GM23248 (cell line): ENCODE results near the gene KIF23. TPM values are rescaled to one million over a fixed set of nuclear protein-coding genes. Genes with fewer than 3 reads are reported as not detected.
A peak's percentile ranks its signal among the peaks of the same experiment; 100 is the strongest.

ENCODE experiments used
- DNase-seq: peaks from one replicate; pipeline ENCODE4 v3.0.0-alpha.2; 2015
- H2AFZ ChIP-seq: fragments of 200-600 bp; sonication (generic); 2 replicates; pipeline ENCODE4 v1.6.1; 2016; ENCODE audit warnings: antibody characterized with exemption
- H3F3A ChIP-seq: fragments of 200-600 bp; sonication (generic); 2 replicates; pipeline ENCODE4 v1.6.1; 2016; ENCODE audit warnings: mild to moderate bottlenecking, antibody characterized with exemption, mixed run types; ENCODE audit not compliant: insufficient read depth
- H3K27ac ChIP-seq: fragments of 200-600 bp; sonication (generic); 2 replicates; pipeline ENCODE4 v1.5.1; 2016; ENCODE audit warnings: mild to moderate bottlenecking
- H3K27me3 ChIP-seq: fragments of 200-600 bp; sonication (generic); replicated peaks from 2 replicates; pipeline ENCODE4 v1.6.1; 2016; ENCODE audit warnings: mild to moderate bottlenecking; ENCODE audit not compliant: insufficient read depth
- H3K36me3 ChIP-seq: fragments of 200-600 bp; sonication (generic); 2 replicates; pipeline ENCODE4 v1.6.1; 2016; ENCODE audit warnings: low read depth, mild to moderate bottlenecking
- H3K4me1 ChIP-seq: fragments of 200-600 bp; sonication (generic); 2 replicates; pipeline ENCODE4 v1.6.1; 2016; ENCODE audit warnings: mild to moderate bottlenecking; ENCODE audit not compliant: insufficient read depth
- H3K4me2 ChIP-seq: fragments of 200-600 bp; sonication (generic); one replicate; pipeline ENCODE4 v1.6.1; 2016; ENCODE audit warnings: mild to moderate bottlenecking; ENCODE audit not compliant: unreplicated experiment
- H3K4me3 ChIP-seq: fragments of 200-600 bp; sonication (generic); 2 replicates; pipeline ENCODE4 v1.5.1; 2016; ENCODE audit warnings: mild to moderate bottlenecking
- H3K79me2 ChIP-seq: fragments of 200-600 bp; sonication (generic); 2 replicates; pipeline ENCODE4 v1.6.1; 2016; ENCODE audit warnings: mild to moderate bottlenecking; ENCODE audit not compliant: insufficient read depth
- H3K9ac ChIP-seq: fragments of 200-600 bp; sonication (generic); 2 replicates; pipeline ENCODE4 v1.6.1; 2016; ENCODE audit warnings: mild to moderate bottlenecking
- H3K9me2 ChIP-seq: fragments of 200-600 bp; sonication (generic); 2 replicates; pipeline ENCODE4 v1.6.1; 2016; ENCODE audit warnings: mixed run types, mild to moderate bottlenecking, moderate library complexity; ENCODE audit not compliant: insufficient read depth
- H3K9me3 ChIP-seq: fragments of 200-600 bp; sonication (generic); one replicate; pipeline ENCODE4 v1.6.1; 2017; ENCODE audit warnings: low read depth
- H4K20me1 ChIP-seq: fragments of 200-600 bp; sonication (generic); 2 replicates; pipeline ENCODE4 v1.6.0; 2016; ENCODE audit not compliant: insufficient read depth
- EZH2 ChIP-seq: fragments of 200-600 bp; sonication (generic); IDR thresholded peaks from 2 replicates; pipeline ENCODE4 v1.6.1; 2018; ENCODE audit warnings: antibody characterized with exemption, mild to moderate bottlenecking; ENCODE audit not compliant: insufficient read depth, poor library complexity, severe bottlenecking
- EZH2phosphoT487 ChIP-seq: fragments of 200-600 bp; sonication (generic); IDR thresholded peaks from 2 replicates; pipeline ENCODE4 v1.6.1; 2018; ENCODE audit warnings: antibody characterized with exemption, moderate library complexity, mild to moderate bottlenecking, low read depth; ENCODE audit not compliant: insufficient read depth
- WGBS, 2 experiments: methylation state at CpG; one replicate each; pipeline ENCODE4 v1.1.6; 2015 to 2017; ENCODE audit warnings: low lambda C conversion rate in 2 of 2, low coverage in 1 of 2; ENCODE audit errors: missing lambda C conversion rate in 2 of 2; 5-methylcytosine and 5-hydroxymethylcytosine counted together
- in situ Hi-C: fragments of 300-500 bp; cut with MboI; formaldehyde crosslinking; loops from 2 replicates; pipeline ENCODE4 v1.15.0; 2020
- polyA plus RNA-seq: library from polyadenylated mRNA; unstranded; fragments of >200 nt; fragmentation: Nextera tagmentation; extraction: Ambion mirVana; gene quantifications from 2 replicates; pipeline ENCODE4 v1.2.1, GENCODE V29; 2016
- total RNA-seq: library from RNA; depleted of rRNA; stranded (reverse); fragments of >200 nt; shearing (Covaris generic); gene quantifications from 2 replicates; pipeline ENCODE4 v1.2.3, GENCODE V29; 2014

The KIF23 gene
- total and polyA plus RNA-seq, 2 experiments from 2014 or later: 28.8 to 29.4 TPM

DNA sequence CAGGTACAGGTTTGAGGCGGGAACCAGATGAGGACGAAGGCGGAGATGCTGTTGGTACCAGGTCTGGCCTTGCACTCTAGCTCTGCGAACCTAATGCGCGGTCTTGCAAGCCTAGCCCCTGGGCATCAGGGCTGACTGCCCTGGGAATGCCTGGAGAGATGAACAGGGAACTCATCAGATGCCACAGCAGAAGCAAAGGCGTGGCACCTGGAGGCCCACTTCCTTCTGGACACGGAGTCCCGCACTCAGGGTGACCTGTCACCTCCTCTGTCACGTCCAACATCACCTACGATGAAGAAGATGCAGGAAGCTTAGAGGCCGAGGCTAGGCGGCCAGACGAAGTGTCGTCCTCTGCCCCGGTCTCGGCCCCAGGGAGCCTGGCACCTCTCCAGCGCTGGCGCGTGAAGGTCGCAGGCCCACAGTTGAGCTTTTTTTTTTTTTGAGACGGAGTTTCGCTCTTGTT is 47.9 kb downstream of the KIF23 start:
- Histone ChIP-seq H3K4me2 (peak overlapping the region; percentile 64), H2AFZ (peak overlapping the region; percentile 91), H3K9me2 (no peaks in the 10 kb centered on the region), H3K27me3 (no peaks in the 10 kb centered on the region), H3F3A (peaks cover 43% of the 10 kb centered on the region), H3K4me3 (peak overlapping the region; percentile 75), H3K9ac (peak overlapping the region; percentile 84), H3K4me1 (peaks cover 9% of the 10 kb centered on the region), H3K27ac (no peak overlapping the region), H3K36me3 (peaks cover 3% of the 10 kb centered on the region; the same call in 1 of the 2 replicates), H3K9me3 (no peaks in the 10 kb centered on the region), H3K79me2 (no peaks in the 10 kb centered on the region), H4K20me1 (no peaks in the 10 kb centered on the region)
- in situ Hi-C loops: no loop called here
- TF ChIP-seq EZH2: no peak
- no peak for TF ChIP-seq EZH2phosphoT487
- 82% methylated on average over 23 of the region's 23 CpGs for WGBS, 2 experiments
- no peak for DNase-seq

DNA sequence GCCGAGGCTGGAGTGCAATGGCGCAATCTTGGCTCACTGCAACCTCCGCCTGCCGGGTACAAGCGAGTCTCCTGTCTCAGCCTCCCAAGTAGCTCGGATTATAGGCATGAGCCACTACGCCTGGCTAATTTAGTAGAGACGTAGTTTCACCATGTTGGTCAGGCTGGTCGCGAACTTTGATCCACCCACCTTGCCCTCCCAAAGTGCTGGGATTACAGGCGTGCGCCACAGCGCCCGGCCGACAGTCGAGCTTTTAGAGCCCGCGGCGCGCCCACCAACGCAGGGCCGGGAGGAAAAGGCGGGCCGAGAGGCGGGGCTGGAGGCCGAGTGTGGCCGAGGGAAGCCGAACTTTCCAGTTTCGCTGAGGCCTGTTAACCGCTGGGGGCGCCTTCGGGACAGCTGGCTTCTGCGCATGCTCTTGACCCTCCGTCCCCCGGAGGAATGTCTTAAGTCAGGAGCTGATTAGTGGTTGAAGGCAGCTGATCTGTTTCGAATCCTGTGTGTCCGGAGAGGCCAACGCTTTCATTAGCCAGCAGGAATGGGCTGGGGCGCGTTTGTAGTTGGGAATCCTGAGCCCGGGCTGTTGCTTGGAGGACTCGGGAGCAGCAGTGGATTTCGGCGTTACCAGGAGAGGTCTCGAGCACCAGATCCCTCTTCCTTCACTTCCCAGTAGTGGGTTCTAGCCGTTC is 48.5 kb downstream of the KIF23 start:
- peak overlapping the region; percentile 84 for H3K9ac ChIP-seq
- in situ Hi-C loops: no loop called here
- no peaks in the 10 kb centered on the region for H3K36me3 ChIP-seq
- peak overlapping the region; percentile 91 for H3K4me2 ChIP-seq
- peaks cover 9% of the 10 kb centered on the region for H3K4me1 ChIP-seq
- WGBS, 2 experiments: 5 to 7% methylated on average over 46 of the region's 46 CpGs
- no peak for TF ChIP-seq EZH2
- no peak for TF ChIP-seq EZH2phosphoT487
- peak overlapping the region; percentile 97 for H2AFZ ChIP-seq
- H4K20me1 ChIP-seq: no peaks in the 10 kb centered on the region
- no peaks in the 10 kb centered on the region for H3K79me2 ChIP-seq
- DNase-seq: peak; percentile 98
- peak overlapping the region; percentile 88 for H3K27ac ChIP-seq
- peak overlapping the region; percentile 75 for H3K4me3 ChIP-seq
- no peaks in the 10 kb centered on the region for H3K9me3 ChIP-seq
- H3K27me3 ChIP-seq: no peaks in the 10 kb centered on the region
- peaks cover 38% of the 10 kb centered on the region for H3F3A ChIP-seq
- H3K9me2 ChIP-seq: no peaks in the 10 kb centered on the region

DNA sequence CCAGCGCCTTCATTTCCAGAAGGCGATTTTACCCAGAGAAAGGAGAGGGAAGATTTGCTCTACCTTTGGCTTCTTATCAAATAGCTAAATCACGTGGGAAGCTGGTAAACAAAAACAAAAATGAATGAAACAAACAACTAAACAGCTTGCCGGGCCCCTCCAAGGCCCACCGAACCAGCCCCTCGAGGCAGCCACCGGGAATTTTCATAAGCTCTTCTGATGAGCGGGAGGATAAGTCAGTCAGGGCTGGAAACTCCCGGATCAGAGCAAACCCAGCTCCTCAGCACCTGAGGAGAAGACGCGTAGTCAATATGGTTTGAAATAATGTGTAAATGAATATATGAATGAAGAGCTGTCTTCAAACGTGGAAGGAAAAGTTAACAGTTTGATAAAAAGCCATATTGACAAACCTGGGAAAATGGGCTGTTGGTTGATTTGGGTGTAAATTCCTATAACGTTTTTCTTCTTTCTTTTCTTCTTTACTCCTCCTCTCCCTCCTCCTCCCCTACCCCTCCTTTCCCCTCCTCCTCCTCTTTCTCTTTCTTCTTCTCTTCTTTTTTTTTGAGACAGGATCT is 49.1 kb downstream of the KIF23 start:
- no peaks in the 10 kb centered on the region for H3K36me3 ChIP-seq
- peak overlapping the region; percentile 75 for H3K4me3 ChIP-seq
- no peaks in the 10 kb centered on the region for H3K9me3 ChIP-seq
- H4K20me1 ChIP-seq: no peaks in the 10 kb centered on the region
- peak overlapping the region; percentile 97 for H2AFZ ChIP-seq
- no peak for TF ChIP-seq EZH2
- no peak for TF ChIP-seq EZH2phosphoT487
- H3K27ac ChIP-seq: peak overlapping the region; percentile 88
- H3K9ac ChIP-seq: peak overlapping the region; percentile 84
- no peaks in the 10 kb centered on the region for H3K9me2 ChIP-seq
- peak overlapping the region; percentile 91 for H3K4me2 ChIP-seq
- peaks cover 9% of the 10 kb centered on the region for H3K4me1 ChIP-seq
- H3K79me2 ChIP-seq: no peaks in the 10 kb centered on the region
- H3K27me3 ChIP-seq: no peaks in the 10 kb centered on the region
- DNase-seq: peak; percentile 30
- in situ Hi-C loops: no loop called here
- peaks cover 33% of the 10 kb centered on the region for H3F3A ChIP-seq
- 19 to 23% methylated on average over 13 of the region's 13 CpGs for WGBS, 2 experiments

DNA sequence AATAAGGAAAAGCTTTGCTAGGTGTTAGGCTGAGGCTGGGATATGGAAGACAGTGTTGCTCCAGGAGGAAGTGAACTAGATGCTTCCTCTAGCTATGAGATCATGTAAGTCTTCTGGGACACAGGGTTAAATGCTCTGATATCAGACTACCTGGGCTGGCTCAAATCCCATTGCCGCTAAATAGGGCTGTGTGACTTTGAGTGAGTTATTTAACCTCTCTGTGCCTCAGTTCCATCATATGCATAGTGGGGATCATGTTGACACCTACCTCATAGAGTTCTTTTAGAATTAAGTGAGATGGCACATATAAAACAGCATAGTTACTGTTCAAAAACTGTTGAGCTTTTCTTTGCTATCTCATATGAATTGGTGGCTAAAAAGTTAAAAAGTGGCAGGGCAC is 51.1 kb downstream of the KIF23 start:
- H3K4me2 ChIP-seq: no peak overlapping the region
- H3K36me3 ChIP-seq: no peaks in the 10 kb centered on the region
- H3K27ac ChIP-seq: no peak overlapping the region
- H3K27me3 ChIP-seq: no peaks in the 10 kb centered on the region
- no peaks in the 10 kb centered on the region for H4K20me1 ChIP-seq
- no peaks in the 10 kb centered on the region for H3K79me2 ChIP-seq
- peaks cover 16% of the 10 kb centered on the region for H3F3A ChIP-seq
- WGBS, 2 experiments: 94 to 96% methylated on average over 1 of the region's 1 CpG
- H3K4me3 ChIP-seq: no peak overlapping the region
- TF ChIP-seq EZH2: no peak
- no peak for TF ChIP-seq EZH2phosphoT487
- H2AFZ ChIP-seq: no peak overlapping the region
- DNase-seq: no peak
- H3K9me3 ChIP-seq: no peaks in the 10 kb centered on the region
- H3K9me2 ChIP-seq: no peaks in the 10 kb centered on the region
- in situ Hi-C loops: no loop called here
- no peak overlapping the region for H3K9ac ChIP-seq
- H3K4me1 ChIP-seq: peaks cover 9% of the 10 kb centered on the region
